NCI-H82 treated with DMSO at 0.1 percent for 48 hours (cell line): ENCODE results near the gene CAVIN3.

ENCODE experiments used
- DNase-seq: peaks from one replicate; lab custom pipeline; 2025; ENCODE audit not compliant: unreplicated experiment; lab: John Stamatoyannopoulos, UW

The CAVIN3 gene

GRCh38 chr11:6320411-6321155 lies at the start of gene CAVIN3:
CAVIN3 (minus strand) TSS chr11:6320501; CDS start chr11:6320476, 25 bp downstream.
- DNase-seq = no peak

GRCh38 chr11:6365659-6366058 lies 45.4 kb upstream of the CAVIN3 start:
- no peak for DNase-seq

GRCh38 chr11:6362873-6363678 lies 42.8 kb upstream of the CAVIN3 start:
- DNase-seq = peak; percentile 5

GRCh38 chr11:6362185-6362872 lies 42.0 kb upstream of the CAVIN3 start:
- no peak for DNase-seq

GRCh38 chr11:6360183-6360582 lies 39.9 kb upstream of the CAVIN3 start:
- DNase-seq = no peak

- DNase-seq = no peak
Observed at GRCh38 chr11:6357222-6357621, 36.9 kb upstream of the CAVIN3 start.

GRCh38 chr11:6356503-6357055 lies 36.3 kb upstream of the CAVIN3 start:
- DNase-seq = no peak

- no peak for DNase-seq
Observed at GRCh38 chr11:6354651-6355485, 34.6 kb upstream of the CAVIN3 start.

GRCh38 chr11:6353367-6353987 lies 33.2 kb upstream of the CAVIN3 start:
- DNase-seq = no peak

GRCh38 chr11:6351782-6352382 lies 31.6 kb upstream of the CAVIN3 start:
- no peak for DNase-seq

GRCh38 chr11:6350486-6350885 lies 30.2 kb upstream of the CAVIN3 start:
- DNase-seq = no peak

- no peak for DNase-seq
Observed at GRCh38 chr11:6350043-6350442, 29.7 kb upstream of the CAVIN3 start.

- DNase-seq = no peak
Observed at GRCh38 chr11:6345366-6345765, 25.1 kb upstream of the CAVIN3 start.

GRCh38 chr11:6336293-6336692 lies 16.0 kb upstream of the CAVIN3 start:
- no peak for DNase-seq

- no peak for DNase-seq
Observed at GRCh38 chr11:6334806-6335205, 14.5 kb upstream of the CAVIN3 start.

- no peak for DNase-seq
Observed at GRCh38 chr11:6333095-6333494, 12.8 kb upstream of the CAVIN3 start.

GRCh38 chr11:6332066-6332465 lies 11.8 kb upstream of the CAVIN3 start:
- DNase-seq = no peak

- no peak for DNase-seq
Observed at GRCh38 chr11:6328321-6328720, 8.0 kb upstream of the CAVIN3 start.

GRCh38 chr11:6327806-6328205 lies 7.5 kb upstream of the CAVIN3 start:
- no peak for DNase-seq

- no peak for DNase-seq
Observed at GRCh38 chr11:6326985-6327384, 6.7 kb upstream of the CAVIN3 start.
